Esophagus (tissue), 2 donors: ENCODE results near the gene MPP2. TPM values are rescaled to one million over a fixed set of nuclear protein-coding genes. Genes with fewer than 3 reads are reported as not detected.

Experiments used
- H3K27ac ChIP-seq, 2 donors: one replicate each; pipeline ENCODE4 v1.5.1; 2013; ENCODE audit warnings: low read depth in 2 of 2, mild to moderate bottlenecking in 2 of 2, inconsistent platforms in 1 of 2, low read length in 1 of 2, moderate library complexity in 1 of 2
- H3K27me3 ChIP-seq, 2 donors: one replicate each; pipeline ENCODE4 v1.6.1; 2013; ENCODE audit warnings: low read length in 2 of 2, control low read depth in 1 of 2, mild to moderate bottlenecking in 1 of 2; ENCODE audit not compliant: insufficient read depth in 2 of 2, control insufficient read depth in 1 of 2
- H3K36me3 ChIP-seq, 2 donors: one replicate each; pipeline ENCODE4 v1.6.1; 2013; ENCODE audit warnings: low read length in 1 of 2; ENCODE audit not compliant: control insufficient read depth in 2 of 2, insufficient read depth in 2 of 2
- H3K4me1 ChIP-seq, 2 donors: one replicate each; pipeline ENCODE4 v1.6.1; 2013; ENCODE audit warnings: low read length in 1 of 2; ENCODE audit not compliant: control insufficient read depth in 2 of 2, insufficient read depth in 2 of 2
- H3K4me3 ChIP-seq, 2 donors: one replicate each; pipeline ENCODE4 v1.5.1; 2013; ENCODE audit warnings: low read length in 2 of 2, mild to moderate bottlenecking in 2 of 2, low read depth in 1 of 2, moderate library complexity in 1 of 2
- H3K9me3 ChIP-seq, 2 donors: one replicate each; pipeline ENCODE4 v1.6.1; 2013; ENCODE audit warnings: mild to moderate bottlenecking in 2 of 2, low read depth in 1 of 2, low read length in 1 of 2, moderate library complexity in 1 of 2; ENCODE audit not compliant: control insufficient read depth in 2 of 2, insufficient read depth in 1 of 2
- WGBS, 2 donors: extraction: QIAGEN DNeasy Blood & Tissue Kit; methylation state at CpG; one replicate each; pipeline ENCODE4 v1.1.7; 2013; 5-methylcytosine and 5-hydroxymethylcytosine counted together
- polyA plus RNA-seq, 2 donors: library from polyadenylated mRNA; stranded (reverse); fragments of 200-250 nt; gene quantifications; one replicate each; pipeline ENCODE4 v1.2.3, GENCODE V29; 2013
- donor health status: healthy with polysubstance abuse.
- donor health status: Bipolar disorder and iron deficiency.

Gene MPP2
- polyA plus RNA-seq, 2 donors: 0.39 to 0.72 TPM

- peak overlapping the region; percentile 32 to 39 for H3K4me3 ChIP-seq
- H3K27me3 ChIP-seq: no peaks in the 10 kb centered on the region
- 14 to 18% methylated on average over 43 of the region's 43 CpGs for WGBS, 2 donors
- H3K36me3 ChIP-seq: no peaks in the 10 kb centered on the region
- H3K27ac ChIP-seq: no peak overlapping the region
- peaks cover 0 to 5% of the 10 kb centered on the region in 2 donors for H3K4me1 ChIP-seq
- H3K9me3 ChIP-seq: no peaks in the 10 kb centered on the region
Measured at GRCh38 chr17:43917348-43918025, 10.2 kb upstream of the MPP2 start.

- no peaks in the 10 kb centered on the region for H3K9me3 ChIP-seq
- H3K4me1 ChIP-seq: peaks cover 0 to 5% of the 10 kb centered on the region in 2 donors
- H3K27me3 ChIP-seq: no peaks in the 10 kb centered on the region
- WGBS, 2 donors: 65 to 72% methylated on average over 8 of the region's 8 CpGs
- no peak overlapping the region for H3K27ac ChIP-seq
- H3K36me3 ChIP-seq: no peaks in the 10 kb centered on the region
- H3K4me3 ChIP-seq: no peak overlapping the region
Measured at GRCh38 chr17:43917016-43917347, 9.6 kb upstream of the MPP2 start.

DNA sequence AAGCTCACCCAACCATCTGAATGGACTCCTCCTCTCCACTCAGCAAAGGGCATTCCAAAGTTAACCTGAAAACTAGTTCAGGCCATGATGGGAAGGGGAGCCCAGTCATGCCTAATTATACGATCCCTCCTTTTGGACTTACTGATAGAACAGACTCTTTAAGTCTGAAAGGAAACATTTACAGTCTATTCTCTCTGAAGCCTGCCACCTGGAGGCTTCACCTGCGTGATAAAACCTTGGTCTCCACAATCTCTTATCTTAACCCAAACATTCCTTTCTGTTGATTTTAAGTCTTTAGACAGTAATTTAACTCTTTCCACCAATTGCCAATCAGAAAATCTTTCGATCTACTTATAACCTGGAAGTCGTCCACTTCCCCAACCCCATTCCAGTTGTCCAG, 9.0 kb upstream of the MPP2 start:
- no peaks in the 10 kb centered on the region for H3K27me3 ChIP-seq
- no peak overlapping the region for H3K4me3 ChIP-seq
- H3K9me3 ChIP-seq: no peaks in the 10 kb centered on the region
- H3K4me1 ChIP-seq: peaks cover 0 to 5% of the 10 kb centered on the region in 2 donors
- no peak overlapping the region for H3K27ac ChIP-seq
- no peaks in the 10 kb centered on the region for H3K36me3 ChIP-seq
- 72 to 78% methylated on average over 4 of the region's 4 CpGs for WGBS, 2 donors

GRCh38 chr17:43915559-43915958, 8.2 kb upstream of the MPP2 start:
- Histone ChIP-seq H3K9me3 (no peaks in the 10 kb centered on the region), H3K4me1 (peaks cover 0 to 5% of the 10 kb centered on the region in 2 donors), H3K27ac (no peak overlapping the region), H3K36me3 (no peaks in the 10 kb centered on the region), H3K4me3 (no peak overlapping the region), H3K27me3 (no peaks in the 10 kb centered on the region)
- WGBS, 2 donors: 71% methylated on average over 3 of the region's 3 CpGs

DNA sequence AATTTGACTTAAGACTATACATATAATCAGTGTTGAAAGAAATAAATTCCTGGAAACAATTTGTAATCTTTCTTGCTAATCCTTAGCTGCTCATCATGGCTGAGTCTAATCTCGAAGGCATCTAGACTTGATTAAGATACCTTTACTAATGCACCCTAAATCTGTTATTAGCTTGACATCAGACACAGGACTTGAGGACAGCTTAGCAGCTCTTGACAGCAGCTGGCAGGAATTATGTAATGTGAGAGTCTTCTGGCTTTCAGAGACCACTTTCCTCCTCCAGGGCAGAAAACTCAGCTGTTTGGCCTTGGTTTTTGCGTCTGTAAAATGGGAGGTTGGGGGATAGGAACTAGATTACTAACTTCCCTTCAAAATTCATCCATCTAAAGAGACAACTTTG, 7.1 kb upstream of the MPP2 start:
- H3K4me3 ChIP-seq: no peak overlapping the region
- 50 to 54% methylated on average over 2 of the region's 2 CpGs for WGBS, 2 donors
- no peaks in the 10 kb centered on the region for H3K27me3 ChIP-seq
- no peaks in the 10 kb centered on the region for H3K36me3 ChIP-seq
- no peaks in the 10 kb centered on the region for H3K9me3 ChIP-seq
- H3K27ac ChIP-seq: no peak overlapping the region
- peaks cover 0 to 5% of the 10 kb centered on the region in 2 donors for H3K4me1 ChIP-seq

DNA sequence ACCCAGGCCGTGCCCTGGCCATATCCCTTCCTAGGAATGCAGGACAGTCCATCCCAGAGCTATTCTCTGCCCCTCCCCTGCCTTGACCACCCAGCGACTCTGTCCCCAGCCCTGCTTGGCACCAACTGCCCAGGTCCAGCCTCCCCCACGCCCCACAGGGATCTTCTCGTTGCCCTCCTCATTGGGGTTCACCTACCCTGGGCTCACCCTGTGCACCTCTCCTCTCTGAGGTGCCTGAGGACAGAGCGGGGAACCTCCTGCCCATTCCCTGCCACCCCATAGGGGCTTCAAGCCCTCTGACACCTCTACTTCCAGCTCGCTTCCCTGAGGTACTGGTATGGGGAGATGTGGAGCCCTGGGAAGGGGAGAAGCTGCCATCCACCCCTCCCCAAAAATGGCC, 6.2 kb upstream of the MPP2 start:
- no peaks in the 10 kb centered on the region for H3K9me3 ChIP-seq
- no peak overlapping the region for H3K4me3 ChIP-seq
- no peaks in the 10 kb centered on the region for H3K36me3 ChIP-seq
- H3K27ac ChIP-seq: no peak overlapping the region
- 80 to 81% methylated on average over 6 of the region's 6 CpGs for WGBS, 2 donors
- no peaks in the 10 kb centered on the region for H3K27me3 ChIP-seq
- H3K4me1 ChIP-seq: peaks cover 0 to 5% of the 10 kb centered on the region in 2 donors

GRCh38 chr17:43912635-43913304, 5.4 kb upstream of the MPP2 start:
- H3K4me1 ChIP-seq: peaks cover 0 to 2% of the 10 kb centered on the region in 2 donors
- no peaks in the 10 kb centered on the region for H3K9me3 ChIP-seq

GRCh38 chr17:43911904-43912303, 4.6 kb upstream of the MPP2 start:
- Histone ChIP-seq H3K27ac (no peak overlapping the region), H3K4me3 (no peak overlapping the region), H3K36me3 (no peaks in the 10 kb centered on the region), H3K27me3 (no peaks in the 10 kb centered on the region), H3K9me3 (no peaks in the 10 kb centered on the region), H3K4me1 (peaks cover 2 to 3% of the 10 kb centered on the region in 2 donors)
- WGBS, 2 donors: 50 to 60% methylated on average over 8 of the region's 8 CpGs

More at GRCh38 chr17:43912635-43913304, 5.4 kb upstream of the MPP2 start:
- Histone ChIP-seq H3K4me3 (no peak overlapping the region), H3K27me3 (no peaks in the 10 kb centered on the region), H3K36me3 (no peaks in the 10 kb centered on the region), H3K27ac (no peak overlapping the region)
- WGBS, 2 donors: 52 to 73% methylated on average over 4 of the region's 4 CpGs

DNA sequence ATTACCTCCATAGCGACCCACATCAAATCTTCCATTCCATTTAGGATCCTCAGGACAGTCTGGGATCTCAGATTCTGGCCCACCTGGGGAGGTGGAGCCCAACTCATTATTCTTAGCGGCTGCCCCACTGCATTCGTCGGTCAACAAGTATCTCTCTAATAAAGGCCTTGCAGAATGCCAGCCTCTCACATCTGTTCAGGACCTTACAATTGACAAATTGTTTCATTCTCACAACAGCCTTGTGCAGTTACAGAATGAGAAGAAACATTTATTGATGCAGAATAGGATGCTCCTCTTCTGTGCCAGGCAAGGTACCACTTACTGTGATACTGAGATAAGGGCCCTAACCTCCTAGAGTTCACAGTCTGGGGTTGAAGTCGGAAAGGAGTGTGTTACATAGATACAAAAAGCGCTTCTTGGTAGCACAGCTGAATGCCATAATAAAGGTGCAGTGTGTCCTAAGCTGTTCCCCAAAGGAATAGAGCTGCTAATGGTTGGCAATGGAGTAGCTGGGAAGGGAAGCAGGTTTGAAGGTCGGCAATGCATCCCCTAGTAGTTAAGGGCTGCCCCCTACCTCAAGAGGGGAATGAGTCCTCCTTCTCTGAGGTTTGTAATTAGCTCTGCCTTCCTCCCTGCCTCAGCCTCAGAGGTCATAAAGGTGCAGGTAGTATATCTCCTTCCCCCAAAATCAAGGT, 2.3 kb upstream of the MPP2 start:
- Histone ChIP-seq H3K4me1 (peaks cover 2 to 9% of the 10 kb centered on the region in 2 donors), H3K27ac (no peak overlapping the region), H3K9me3 (no peaks in the 10 kb centered on the region), H3K27me3 (no peaks in the 10 kb centered on the region), H3K4me3 (no peak overlapping the region), H3K36me3 (no peaks in the 10 kb centered on the region)
- whole genome bisulfite sequencing, 2 donors: 66 to 70% methylated on average over 7 of the region's 7 CpGs
